Islet of Langerhans (tissue), 1 donor: ENCODE data around the gene MLXIP.
"Not testable (repeated sequence)": the region's sequence is repeated elsewhere in the genome, so short reads cannot be mapped to it uniquely, and the experiment has no call there.

Experiments
- FAIRE-seq: peaks from one replicate; lab custom pipeline; 2011; peaks lifted over from hg19 to GRCh38; lab: Jason Lieb, UNC

Gene MLXIP

DNA sequence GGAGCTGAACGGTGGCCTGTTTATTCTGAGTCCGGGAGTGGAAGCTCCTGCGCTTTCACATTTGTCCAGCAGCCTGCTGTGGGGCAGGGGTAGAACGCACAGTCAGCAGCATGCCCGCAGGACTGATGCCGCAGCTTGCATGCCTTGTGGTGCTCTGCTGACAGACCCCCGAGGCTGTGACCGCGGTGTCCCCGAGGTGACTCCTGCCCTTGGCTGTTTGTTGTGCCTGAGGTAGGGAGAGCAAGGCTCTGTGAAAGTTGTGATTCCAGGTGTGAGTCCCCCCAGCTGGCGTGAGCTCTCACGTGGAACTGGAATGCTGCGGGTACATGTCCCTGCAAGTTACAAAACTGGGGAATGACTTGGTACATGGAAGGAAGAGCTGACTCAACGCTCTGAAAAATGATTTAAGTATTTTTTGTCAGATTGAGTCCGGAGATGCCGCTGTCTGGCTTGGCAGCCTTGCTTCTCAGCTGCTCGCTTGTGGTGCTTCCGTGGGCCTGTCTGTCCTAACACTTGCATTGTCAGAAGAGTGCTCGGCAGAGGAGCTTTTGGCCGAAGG, 18.1 kb downstream of the MLXIP start:
- no peak for FAIRE-seq

DNA sequence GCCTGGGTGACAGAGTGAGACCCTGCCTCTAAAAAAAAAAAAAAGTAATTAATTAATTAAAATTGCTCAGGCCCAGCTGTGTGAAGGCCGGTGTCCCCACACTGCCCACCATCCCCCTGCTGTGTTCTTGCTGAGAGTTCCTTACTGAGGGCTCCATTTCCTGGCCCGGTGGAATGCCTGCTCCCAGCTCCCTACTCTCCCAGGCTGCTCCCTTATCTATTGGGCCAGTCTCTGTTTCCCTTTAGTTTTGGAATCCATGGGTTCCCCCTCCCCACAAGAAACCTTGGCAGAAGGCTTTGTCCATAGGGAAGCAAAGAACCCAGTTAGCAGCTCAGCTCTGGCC, 19.0 kb downstream of the MLXIP start:
- FAIRE-seq: no peak

DNA sequence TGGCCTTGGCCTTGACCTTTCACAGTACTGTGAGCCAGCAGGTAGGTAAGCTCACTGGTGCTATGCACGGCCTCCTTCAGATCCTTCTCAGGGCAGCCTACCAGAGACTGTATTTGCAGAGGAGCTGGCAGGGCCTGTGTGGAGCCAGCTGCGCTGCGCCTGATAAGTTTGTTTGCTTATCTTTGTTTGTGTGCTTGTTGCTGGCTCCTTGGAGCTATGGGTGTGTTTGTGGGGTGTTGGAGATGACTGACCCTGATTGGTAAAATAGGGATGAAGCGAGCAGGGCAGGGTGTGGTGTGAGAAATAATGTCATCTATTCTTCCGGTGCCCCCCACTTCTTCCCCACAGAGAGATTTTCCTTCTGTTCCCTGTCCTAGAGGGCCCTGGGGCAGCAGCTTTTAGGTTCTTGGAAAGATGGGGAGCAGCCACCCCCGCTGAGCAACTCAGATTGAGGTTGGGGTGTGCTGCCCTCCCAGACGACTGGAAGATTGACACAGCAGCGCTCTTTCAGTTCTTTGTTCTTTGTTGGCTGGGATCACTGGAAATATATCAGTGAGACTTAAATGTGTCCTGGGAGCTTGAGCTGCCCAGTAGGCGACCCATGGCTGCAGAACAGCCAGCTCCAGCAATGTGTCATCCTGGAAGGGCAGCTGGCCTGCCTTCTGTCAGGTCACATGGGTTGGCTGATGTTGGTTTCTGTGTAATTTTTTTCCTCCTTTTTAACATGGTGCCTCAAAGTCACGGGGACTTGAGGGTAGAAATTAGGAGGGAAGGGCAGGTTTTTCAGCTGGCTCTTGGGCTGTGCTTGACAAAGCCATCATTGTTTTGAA, 19.6 kb downstream of the MLXIP start:
- no peak for FAIRE-seq

DNA sequence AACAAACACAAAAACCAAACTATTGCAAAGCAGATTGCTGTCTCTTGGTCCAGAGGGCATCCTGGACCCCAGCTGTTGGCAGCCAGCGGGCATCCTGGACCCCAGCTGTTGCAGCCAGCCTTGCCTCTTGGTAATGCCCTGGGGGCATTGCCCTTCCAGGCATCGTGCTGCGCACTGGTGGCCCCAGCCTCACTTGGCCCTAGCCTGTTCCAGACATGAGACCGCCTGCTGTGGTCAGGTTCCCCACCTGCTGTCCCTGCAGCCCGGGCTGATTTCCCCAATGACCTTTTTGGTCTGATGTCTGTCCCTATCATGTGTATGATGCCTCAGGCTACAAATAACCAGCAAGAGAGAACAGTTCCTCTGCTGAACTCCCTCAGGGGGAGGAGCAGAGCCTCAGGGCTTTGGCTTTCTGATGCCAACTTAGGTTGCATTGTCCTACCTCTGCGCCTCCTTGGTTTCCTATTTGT, 20.8 kb downstream of the MLXIP start:
- no peak for FAIRE-seq

DNA sequence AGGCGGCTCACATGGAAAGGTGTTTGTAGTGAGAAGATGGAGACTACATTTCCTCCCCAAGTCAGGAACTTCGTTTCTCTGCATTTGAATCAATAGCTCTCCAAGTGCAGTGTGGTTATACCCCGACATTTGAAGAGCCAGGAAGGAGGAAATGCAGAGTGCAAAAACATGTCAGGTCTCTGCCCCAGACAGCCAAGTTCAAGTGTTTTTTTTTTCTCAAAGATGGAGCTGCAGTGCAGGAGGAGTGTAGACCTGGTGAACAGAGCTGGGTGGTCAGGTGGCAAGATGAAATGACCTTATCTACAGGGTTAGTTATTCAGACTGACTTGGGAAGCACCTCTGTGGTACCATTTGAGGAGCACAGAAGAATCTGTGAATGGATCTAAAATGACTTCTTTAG, 21.3 kb downstream of the MLXIP start:
- no peak for FAIRE-seq

DNA sequence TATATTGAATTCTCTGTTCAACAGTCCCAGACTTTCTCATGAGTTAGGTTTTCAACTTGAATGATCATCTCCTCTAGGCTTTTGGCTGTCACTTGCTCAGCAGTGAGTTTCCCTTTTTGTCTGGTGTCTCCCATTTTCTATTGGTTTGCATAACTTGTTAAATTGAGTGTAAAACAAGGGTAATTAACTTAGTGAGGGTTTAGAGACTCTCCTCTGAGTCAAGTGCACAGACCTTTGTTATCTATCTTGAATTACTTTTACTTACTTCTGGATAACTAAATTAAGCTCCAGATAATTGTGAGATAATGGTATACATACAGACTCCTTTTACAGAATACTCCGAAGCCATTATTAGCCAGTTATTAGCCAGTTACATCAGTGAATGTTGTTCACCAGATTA, 22.0 kb downstream of the MLXIP start:
- FAIRE-seq: peak; percentile 27

DNA sequence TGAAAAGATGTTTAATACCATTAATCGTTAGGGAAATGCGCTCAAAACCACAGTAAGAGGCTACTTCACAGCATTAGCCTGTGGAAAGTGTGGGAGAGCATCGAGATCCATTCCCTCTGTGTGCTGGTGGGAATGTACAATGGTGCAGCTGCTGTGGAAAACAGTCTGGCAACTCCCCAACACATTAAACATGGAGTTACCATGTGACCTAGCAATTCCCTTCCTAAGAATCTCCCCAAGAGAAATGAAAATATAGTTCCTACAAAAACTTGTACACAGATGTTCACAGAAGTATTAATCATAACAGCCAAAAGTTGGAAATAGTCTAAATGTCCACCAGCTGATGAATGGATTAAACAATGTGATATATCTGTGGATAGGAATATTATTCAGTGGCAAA, 23.8 kb downstream of the MLXIP start:
- no peak for FAIRE-seq

DNA sequence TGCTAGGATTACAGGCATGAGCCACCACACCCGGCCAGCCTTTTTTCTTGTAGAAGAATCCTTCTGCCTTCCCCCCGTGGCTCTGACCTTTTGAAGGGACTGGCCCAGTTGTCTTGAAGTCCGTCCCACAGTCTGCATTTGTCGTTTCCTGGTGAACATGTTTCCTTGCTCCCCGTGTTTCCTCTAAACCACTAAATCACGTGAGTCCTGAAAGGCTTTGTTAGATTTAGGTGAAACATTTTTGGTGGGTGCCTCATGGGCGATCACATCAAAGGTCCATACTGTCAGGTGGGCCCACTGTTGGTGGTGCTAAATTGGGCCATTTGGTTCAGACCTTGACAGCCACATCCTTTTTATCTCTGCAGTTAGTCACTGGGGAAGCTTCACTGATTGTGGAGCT, 26.3 kb downstream of the MLXIP start:
- no peak for FAIRE-seq

DNA sequence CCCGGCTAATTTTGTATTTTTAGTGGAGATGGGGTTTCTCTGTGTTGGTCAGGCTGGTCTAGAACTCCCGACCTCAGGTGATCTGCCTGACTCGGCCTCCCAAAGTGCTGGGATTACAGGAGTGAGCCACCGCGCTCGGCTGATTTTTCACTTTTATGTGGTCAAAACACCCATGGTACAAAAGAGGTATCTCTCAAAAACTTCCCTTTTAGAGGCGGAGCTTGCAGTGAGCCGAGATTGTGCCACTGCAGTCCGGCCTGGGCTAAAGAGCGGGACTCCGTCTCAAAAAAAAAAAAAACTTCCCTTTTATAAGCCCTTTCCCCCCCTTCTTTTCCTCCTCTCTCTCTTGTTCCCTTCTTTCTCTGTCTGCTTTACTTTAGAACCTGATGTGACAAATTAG, 26.9 kb downstream of the MLXIP start:
- not testable (repeated sequence) for FAIRE-seq

DNA sequence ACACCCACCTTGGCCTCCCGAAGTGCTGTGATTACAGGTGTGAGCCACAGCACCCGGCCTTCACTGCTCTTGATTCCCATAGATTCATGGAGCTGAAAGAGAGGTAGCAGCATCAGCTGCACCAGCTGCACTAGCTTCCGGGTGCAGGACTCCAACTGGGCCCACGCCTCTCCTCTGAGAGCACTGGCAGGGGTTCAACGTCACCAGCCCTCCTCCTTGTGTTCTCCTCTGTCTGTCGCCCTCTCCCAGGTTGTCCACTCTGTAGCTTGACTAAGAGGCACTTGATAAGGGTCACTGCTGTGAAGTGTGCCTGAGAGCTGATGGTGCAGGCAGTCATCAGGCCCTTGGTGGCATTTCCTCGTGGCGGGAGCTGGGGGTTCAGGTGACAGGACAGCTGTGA, 28.3 kb downstream of the MLXIP start:
- FAIRE-seq: no peak

DNA sequence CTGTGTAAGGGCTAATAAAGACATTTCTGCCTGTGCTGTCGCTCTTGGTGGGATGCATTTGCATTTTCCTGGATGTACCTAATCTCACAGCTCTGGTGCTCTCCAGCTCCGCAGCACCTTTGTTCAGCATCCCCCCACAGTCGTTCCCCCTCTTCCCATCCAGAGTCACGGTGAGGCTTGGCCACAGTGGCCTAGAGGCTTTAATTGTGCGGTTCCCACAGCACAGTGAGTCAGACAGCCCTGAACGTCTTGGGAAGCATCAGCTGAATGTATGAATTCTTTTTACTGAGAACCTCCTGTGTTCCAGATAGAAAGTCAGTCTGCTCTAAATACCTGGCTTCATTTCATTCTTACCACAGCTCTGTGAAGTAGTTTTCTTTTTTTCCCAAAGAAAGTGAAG, 28.7 kb downstream of the MLXIP start:
- no peak for FAIRE-seq

DNA sequence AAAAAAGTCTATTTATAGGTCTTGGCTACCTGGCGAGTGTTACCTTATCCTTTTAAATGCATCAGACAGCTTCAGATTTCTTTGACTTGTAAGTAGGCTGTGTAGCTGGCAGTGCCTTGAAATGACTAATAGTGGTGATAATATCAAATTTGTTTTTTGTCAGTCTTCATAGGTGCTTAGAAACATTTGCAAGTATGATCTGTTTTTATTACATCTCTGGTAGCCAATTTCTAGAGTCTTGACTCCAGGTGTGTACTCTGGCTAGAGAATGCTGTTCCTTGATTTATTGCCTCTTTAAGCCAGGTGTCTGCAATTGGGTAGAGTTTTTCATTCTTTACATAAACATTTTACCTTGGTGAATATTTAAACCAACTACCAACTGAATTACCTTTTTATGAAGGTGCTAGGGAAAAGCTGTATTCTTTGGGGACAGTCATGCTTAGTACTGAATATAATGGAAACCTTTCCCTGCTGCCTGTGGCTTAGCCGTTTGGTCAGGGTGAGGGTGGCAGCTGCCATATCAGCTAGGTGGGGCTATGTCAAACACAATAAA, 32.6 kb downstream of the MLXIP start:
- FAIRE-seq: peak; percentile 93

DNA sequence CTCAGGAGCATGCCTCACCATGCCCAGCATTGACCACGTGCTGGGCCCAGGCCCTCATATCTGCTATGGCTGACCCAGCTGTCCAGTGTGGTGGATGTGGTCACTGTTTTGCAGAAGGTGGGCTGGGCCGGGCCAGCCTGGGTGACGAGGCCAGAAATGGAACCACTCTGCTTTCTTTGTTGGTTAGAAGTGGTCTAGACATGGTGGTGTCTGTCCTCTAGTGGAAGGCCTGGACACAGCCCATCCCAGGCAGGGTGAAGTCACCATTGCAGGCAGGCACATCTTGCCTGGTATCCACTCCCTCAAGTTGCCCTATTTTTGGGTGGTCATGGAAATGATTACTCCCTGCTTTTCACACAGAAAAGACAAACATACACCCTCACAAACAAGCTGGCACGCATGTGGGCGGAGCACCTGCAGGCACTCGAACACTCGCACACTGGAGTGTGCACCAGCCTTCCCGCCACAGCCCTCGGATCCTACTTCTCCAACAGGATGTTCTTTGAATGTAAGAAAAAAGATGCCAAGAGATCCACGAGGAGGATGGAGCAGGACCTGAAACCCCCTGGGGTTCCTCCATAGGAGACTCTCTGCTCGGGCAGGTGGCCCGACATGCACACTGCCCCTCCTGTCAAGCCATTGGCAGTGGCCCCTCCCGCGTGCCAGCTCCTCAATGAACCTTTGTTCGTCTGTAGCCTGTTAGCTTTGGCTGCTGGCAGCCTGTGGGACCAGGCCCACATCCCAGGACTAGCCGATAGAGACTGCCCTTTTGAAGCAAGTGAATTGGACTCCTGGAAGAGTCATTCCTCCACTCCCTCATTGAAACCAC, 38.4 kb downstream of the MLXIP start:
- no peak for FAIRE-seq

DNA sequence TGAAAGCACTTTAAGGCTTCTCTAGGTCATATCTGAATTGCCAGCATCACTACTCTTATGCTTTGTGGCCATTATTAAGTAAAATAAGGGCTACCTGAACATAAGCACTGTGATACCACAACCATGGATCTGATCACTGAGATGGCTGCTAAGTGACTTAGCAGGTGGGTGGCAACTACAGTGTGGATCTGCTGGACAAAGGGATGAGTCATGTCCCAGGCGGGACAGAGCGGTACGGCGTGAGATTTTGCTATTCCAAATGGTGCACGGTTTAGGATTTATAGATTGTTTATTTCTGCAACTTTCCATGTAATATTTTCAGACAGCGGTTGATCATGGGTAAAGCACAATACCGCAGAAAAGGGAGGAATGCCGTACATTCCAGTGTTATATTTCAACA, 39.4 kb downstream of the MLXIP start:
- FAIRE-seq: no peak

DNA sequence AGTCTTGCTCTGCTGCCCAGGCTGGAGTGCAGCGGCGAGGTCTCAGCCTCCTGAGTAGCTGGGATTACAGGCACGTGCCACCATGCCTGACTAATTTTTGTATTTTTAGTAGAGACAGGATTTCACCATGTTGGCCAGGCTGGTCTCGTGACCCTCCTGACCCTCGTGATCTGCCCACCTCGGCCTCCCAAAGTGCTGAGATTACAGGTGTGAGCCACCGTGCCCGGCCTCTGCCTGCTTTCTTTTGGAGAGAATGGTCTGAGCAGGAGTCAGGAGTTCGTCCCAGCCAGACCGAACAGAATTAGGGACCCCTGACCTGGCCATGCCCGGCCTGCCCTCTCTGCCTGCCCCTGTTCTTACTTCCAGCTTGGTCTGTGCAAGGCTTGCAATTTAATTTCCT, 42.8 kb downstream of the MLXIP start:
- not testable (repeated sequence) for FAIRE-seq

DNA sequence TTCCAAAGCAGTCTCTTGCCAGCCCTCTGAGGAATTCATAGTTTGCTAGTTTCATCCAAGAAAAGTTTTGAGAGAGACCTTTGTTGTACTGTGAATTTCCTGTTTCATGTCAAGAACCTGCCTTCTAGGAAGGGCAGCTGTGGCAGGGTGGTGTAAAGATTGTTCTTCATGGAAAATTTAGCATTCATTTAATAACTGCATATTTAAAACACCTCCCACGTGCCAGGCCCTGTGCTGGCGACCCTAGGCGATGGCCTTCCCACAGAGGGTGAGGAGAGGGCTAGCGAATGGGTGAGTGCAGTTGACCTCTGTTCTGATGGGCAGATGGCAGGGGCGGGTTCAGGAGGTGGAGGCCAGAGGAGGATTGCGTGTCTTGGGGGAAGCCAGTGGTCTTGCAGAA, 43.2 kb downstream of the MLXIP start:
- no peak for FAIRE-seq

DNA sequence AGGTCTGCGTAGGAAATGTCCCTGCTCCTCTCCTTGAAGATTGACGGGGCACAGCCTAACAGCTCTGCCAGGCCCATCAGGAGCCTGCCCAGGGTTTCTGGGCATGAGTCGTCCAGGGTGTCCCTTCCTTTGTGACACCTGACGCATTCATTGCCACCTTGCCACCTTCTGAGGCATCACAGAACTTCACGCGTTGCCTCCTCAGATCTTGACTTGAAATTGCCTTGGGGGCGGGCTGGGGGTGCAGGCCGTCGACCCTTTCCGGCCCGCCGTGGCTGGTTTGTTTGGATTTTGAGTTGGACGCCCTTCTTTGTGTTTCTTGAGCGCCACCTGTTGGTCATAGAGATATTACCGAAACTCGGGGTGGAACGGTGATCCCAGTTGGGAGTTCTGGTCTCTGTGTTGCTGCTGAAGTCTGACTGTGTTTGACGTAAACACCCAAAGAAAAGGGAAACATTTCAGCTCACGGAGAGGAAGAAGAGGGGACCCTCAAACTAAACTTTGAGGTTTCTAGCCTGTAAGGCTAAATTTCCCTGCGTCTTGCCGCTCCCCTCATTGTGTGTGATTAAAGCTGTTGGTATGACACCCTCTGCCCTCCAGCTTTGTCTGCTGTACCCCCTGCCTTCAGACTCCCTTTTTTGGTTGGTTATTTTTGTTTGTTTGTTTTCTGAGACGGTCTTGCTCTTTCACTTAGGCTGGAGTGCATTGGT, 44.6 kb downstream of the MLXIP start:
- FAIRE-seq: no peak

DNA sequence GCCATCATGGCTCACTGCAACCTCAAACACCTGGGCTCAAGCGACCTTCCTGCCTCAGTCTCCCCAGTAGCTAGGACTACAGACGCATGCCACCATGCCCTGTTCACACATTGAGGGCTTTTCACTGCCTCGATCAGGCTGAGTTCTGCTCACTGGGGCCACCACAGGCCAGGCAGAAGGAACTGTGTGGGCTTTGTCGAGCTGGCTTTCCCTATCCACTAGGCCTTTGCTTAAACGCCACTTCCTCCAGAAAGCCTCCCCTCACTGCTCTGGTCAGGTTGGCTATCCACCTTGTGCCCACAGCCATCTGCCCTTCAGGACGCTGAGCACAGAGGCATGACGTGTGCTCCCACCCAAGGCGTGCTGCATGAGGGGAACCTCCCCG, 45.2 kb downstream of the MLXIP start:
- no peak for FAIRE-seq

DNA sequence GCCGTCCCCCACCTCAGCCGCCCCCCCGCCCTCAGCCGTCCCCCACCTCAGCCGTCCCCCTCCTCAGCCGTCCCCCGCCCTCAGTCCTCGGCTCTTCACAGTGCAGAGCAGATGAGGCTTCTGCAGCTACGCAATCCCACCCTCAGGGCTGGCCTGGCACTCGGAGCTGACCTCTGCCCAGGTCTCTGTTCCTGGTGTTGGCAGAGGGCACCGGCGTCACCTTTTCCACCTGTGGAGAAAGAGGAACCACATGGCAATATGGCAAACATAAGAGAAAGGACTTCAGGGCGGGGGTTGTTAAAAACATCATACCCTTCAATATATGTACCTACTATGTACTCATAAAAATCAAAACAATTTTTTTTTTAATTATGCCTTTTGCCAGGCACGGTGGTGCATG, 45.8 kb downstream of the MLXIP start:
- FAIRE-seq: no peak

DNA sequence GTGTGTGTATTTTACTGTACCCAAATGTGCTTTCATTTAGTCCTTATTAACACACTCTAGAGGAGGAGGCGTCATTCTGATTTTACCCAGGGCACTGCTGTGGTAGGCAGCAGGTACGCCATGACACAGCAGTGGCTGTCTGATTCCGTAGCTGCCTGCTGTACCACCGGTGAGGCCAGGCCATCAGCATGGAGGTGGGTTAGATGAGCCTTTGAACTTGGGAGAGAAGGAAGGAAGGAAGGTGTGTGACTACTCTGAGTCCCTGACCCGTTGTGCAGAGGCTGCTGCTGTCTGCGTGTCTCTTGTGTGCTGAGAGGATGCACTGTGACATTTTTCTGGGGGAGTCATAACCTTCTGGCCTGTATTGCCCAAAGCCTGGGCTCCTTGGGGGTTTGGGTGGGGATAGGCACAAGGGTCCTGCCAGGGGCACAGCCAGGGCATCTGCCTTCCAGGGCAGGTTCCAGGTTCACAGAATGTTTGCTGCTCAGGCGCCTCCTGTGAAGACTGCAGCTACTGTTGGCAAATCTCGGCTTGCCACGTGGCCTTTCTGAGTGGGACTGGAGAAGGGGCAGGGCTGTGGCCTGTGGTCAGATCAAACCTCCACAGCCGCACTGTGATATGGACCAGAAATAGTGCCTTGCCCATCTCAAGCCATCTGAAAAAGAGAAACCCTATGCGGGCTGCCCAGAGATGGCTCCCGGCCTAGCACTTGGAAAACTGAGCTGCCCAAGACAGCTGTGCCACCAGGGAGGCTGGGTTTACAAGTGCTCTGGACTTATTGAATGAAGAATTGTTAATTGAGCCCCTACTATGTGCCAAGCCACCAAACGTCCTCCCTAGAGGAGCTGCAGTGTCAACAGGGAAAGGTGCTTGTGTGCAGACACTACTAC, 47.1 kb downstream of the MLXIP start:
- FAIRE-seq: no peak

DNA sequence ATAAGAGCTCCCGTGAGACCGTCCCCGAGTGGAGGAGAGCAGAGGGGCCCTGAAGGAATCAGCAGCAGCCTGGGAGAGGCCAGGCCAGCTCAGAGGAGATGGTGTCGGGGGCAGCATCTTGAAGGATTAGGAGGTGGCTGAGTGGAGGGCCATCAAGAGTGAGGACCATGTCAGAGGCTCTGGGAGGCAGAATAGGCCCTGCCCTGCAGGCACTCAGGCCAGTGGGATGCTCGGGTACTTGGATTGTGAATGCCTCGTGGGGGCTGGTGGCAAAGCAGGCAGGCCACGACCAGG, 47.7 kb downstream of the MLXIP start:
- FAIRE-seq: no peak
